ENCODE results near the gene RPL14.

- TF ChIP-seq, protein P1, sequence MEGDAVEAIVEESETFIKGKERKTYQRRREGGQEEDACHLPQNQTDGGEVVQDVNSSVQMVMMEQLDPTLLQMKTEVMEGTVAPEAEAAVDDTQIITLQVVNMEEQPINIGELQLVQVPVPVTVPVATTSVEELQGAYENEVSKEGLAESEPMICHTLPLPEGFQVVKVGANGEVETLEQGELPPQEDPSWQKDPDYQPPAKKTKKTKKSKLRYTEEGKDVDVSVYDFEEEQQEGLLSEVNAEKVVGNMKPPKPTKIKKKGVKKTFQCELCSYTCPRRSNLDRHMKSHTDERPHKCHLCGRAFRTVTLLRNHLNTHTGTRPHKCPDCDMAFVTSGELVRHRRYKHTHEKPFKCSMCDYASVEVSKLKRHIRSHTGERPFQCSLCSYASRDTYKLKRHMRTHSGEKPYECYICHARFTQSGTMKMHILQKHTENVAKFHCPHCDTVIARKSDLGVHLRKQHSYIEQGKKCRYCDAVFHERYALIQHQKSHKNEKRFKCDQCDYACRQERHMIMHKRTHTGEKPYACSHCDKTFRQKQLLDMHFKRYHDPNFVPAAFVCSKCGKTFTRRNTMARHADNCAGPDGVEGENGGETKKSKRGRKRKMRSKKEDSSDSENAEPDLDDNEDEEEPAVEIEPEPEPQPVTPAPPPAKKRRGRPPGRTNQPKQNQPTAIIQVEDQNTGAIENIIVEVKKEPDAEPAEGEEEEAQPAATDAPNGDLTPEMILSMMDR (IDR thresholded peaks at IDR 0.05) = no peak
- no peak for TF ChIP-seq POLR2A (IDR thresholded peaks at IDR 0.05)
Measured at GRCh38 chr3:40511031-40511718, 54.0 kb downstream of the RPL14 start.

Measured in right lobe of liver (tissue), 4 donors.